GM10266 (cell line): ENCODE measurements around the gene SEZ6.

ENCODE experiments used
- DNase-seq: peaks from one replicate; pipeline ENCODE4 v3.0.0; 2012; ENCODE audit errors: extremely low spot score
- TF ChIP-seq, protein P1 (sequence below): IDR thresholded peaks from 2 replicates; pipeline ENCODE4 v1.5.1; 2012; ENCODE audit warnings: mild to moderate bottlenecking, low read depth; ENCODE audit not compliant: control insufficient read depth, insufficient read depth; ENCODE audit errors: missing control alignments

Gene SEZ6

DNA sequence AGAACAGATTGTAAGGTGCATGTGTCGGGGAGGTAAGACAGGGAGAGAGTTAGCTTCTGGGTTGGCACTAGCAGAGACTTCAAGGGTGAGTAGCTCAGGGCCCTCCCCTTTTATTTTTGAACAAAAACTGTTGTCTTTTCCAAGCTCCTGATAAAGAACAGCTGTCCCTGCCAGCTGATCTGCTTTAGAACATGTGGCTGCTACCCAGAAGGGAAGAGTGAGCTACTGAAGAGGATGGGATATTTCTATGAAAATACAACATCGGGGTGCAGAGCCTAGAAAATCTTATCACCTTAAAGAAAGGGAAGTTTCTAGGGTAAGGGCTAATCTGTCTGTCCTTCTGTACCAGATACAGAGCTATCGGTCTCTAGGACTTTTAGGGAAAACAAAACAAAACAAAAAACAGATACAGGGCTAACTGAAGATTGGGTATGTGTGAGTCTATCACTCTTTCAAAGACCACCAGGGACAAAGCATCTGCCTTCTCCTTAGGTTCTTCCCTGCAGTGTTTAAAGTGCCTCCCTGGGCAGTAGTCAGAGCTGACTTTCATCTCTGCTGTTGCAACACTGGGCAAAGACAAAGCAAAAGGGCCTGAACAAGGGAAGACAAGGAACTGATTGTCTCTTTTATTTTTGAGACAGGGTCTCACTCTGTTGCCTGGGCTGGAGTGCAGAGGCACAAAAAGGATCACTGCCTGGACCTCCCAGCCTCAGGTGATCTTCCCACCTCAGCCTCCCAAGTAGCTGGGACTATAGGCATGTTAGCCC, 97.9 kb downstream of the SEZ6 start:
- DNase-seq = no peak
- TF ChIP-seq, protein P1, sequence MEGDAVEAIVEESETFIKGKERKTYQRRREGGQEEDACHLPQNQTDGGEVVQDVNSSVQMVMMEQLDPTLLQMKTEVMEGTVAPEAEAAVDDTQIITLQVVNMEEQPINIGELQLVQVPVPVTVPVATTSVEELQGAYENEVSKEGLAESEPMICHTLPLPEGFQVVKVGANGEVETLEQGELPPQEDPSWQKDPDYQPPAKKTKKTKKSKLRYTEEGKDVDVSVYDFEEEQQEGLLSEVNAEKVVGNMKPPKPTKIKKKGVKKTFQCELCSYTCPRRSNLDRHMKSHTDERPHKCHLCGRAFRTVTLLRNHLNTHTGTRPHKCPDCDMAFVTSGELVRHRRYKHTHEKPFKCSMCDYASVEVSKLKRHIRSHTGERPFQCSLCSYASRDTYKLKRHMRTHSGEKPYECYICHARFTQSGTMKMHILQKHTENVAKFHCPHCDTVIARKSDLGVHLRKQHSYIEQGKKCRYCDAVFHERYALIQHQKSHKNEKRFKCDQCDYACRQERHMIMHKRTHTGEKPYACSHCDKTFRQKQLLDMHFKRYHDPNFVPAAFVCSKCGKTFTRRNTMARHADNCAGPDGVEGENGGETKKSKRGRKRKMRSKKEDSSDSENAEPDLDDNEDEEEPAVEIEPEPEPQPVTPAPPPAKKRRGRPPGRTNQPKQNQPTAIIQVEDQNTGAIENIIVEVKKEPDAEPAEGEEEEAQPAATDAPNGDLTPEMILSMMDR = no peak

DNA sequence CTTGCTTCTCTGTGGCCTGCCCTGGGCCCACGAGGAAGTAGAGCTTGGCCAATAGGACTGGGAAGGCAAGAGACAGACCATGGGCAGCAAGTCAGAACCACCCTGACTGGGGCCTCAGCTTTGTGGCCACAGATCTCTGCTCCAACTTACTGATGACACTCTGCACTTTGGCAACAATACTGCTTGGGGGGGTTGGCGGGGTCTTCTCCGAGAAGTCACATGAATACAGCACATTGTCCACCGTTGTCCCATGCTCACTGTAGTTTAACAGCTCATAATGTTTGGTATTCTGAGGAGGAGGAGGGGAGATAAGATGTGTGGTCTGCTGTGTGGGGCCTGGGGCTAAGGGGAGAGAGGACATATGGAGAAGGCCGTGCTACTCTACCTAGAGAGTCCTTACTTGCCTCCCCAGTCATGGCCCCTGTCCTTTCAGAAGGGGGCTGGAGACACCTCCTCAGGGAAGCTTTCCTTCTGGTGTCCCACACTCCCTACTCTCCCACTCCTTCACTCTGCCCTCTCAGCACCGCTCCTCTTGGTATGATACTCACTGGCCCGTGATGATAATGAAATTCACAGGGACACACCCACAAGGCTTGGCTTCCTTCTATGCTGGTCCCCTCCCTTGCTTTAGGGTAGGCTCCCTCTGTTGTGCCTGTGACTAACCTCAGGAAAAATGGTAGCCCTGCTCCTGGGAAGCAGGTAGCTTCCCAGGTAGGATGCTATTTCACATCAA, 99.0 kb downstream of the SEZ6 start:
- TF ChIP-seq, protein P1 = no peak
- DNase-seq = no peak

DNA sequence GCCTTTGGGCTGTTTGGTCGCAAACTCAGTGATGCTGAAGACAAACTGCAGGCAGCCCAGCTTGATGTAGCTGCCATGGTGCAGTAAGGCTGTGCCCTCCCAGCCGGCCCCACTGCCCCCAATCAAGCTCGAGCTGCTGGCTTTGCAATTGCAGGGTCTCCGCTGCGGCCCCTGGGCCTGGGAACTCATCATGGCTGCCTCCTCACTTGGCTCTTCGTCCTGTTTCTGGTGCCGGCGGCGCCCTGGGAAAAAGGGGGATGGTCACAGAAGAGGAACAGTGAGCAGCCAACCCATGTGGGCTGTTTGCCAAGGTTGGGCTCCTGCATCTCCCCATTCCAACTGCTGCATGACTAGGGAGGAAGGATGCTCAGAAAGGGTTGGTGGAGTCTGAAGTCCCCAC, 99.6 kb downstream of the SEZ6 start:
- DNase-seq = no peak
- TF ChIP-seq, protein P1 = no peak
